HepG2 (cell line): ENCODE results near the gene NLRC5.

ENCODE experiments used
- IRF9 ChIP-seq: sonication (generic); formaldehyde crosslinking; IDR thresholded peaks from 2 replicates; pipeline ENCODE4 v1.8.0; 2022; ENCODE audit warnings: missing genetic modification reagents, mild to moderate bottlenecking, borderline replicate concordance
- KAT7 ChIP-seq: IDR thresholded peaks from 2 replicates; pipeline ENCODE4 v1.6.1; 2018; ENCODE audit warnings: borderline replicate concordance, missing compliant biosample characterization
- MAX ChIP-seq: IDR thresholded peaks from 2 replicates; pipeline ENCODE4 v1.6.1; 2012; ENCODE audit warnings: inconsistent platforms
- NCOA1 ChIP-seq: sonication (generic); formaldehyde crosslinking; IDR thresholded peaks from 2 replicates; pipeline ENCODE4 v1.9.0; 2021; ENCODE audit warnings: missing genetic modification reagents
- NRL ChIP-seq: sonication (generic); formaldehyde crosslinking; IDR thresholded peaks from 2 replicates; pipeline ENCODE4 v1.5.0; 2020; ENCODE audit warnings: missing genetic modification reagents, mild to moderate bottlenecking, moderate library complexity, borderline replicate concordance
- ZNF550 ChIP-seq: sonication (generic); formaldehyde crosslinking; IDR thresholded peaks from 2 replicates; pipeline ENCODE4 v1.4.0; 2020; ENCODE audit warnings: mild to moderate bottlenecking, missing genetic modification reagents, borderline replicate concordance
- ZNF609 ChIP-seq: sonication (generic); formaldehyde crosslinking; IDR thresholded peaks from 2 replicates; pipeline ENCODE4 v1.4.0; 2020; ENCODE audit warnings: mild to moderate bottlenecking, missing genetic modification reagents, borderline replicate concordance

- no peak for TF ChIP-seq KAT7 (CRISPR knock-in tag)
- no peak for TF ChIP-seq NRL (CRISPR knock-in tag)
- no peak for TF ChIP-seq ZNF550 (CRISPR knock-in tag)
- TF ChIP-seq NCOA1 (CRISPR knock-in tag): no peak
- TF ChIP-seq MAX: no peak
- no peak for TF ChIP-seq IRF9
- no peak for TF ChIP-seq ZNF609 (CRISPR knock-in tag)
Measured at GRCh38 chr16:57108432-57108831, 119.1 kb downstream of the NLRC5 start.
